ENCODE measurements around the gene DMD.

DMD gene

GRCh38 chrX:31074522-31074921 is 2136.8 kb downstream of the DMD start:
- FAIRE-seq = no peak
- DNase-seq (ENCODE audit: insufficient read length, low spot score) = no peak
- no peak for TF ChIP-seq CTCF (IDR thresholded peaks at IDR 0.05; ENCODE audit: insufficient read depth, missing control alignments)

- no peak for FAIRE-seq
- TF ChIP-seq CTCF (IDR thresholded peaks at IDR 0.05; ENCODE audit: insufficient read depth, missing control alignments) = no peak
- DNase-seq (ENCODE audit: insufficient read length, low spot score) = no peak
These were observed 2139.6 kb downstream of the DMD start, which contains the start of gene FTHL17 for GRCh38 chrX:31071725-31072124. Gene FTHL17 (minus strand): TSS chrX:31072041. CDS start chrX:31071953, 88 bp downstream.

- DNase-seq (ENCODE audit: insufficient read length, low spot score) (no peak), FAIRE-seq (no peak)
- no peak for TF ChIP-seq CTCF (IDR thresholded peaks at IDR 0.05; ENCODE audit: insufficient read depth, missing control alignments)
These were observed 2140.1 kb downstream of the DMD start for GRCh38 chrX:31071262-31071661.

- FAIRE-seq = no peak
- no peak for DNase-seq (ENCODE audit: insufficient read length, low spot score)
- no peak for TF ChIP-seq CTCF (IDR thresholded peaks at IDR 0.05; ENCODE audit: insufficient read depth, missing control alignments)
These were observed 2141.3 kb downstream of the DMD start for GRCh38 chrX:31070057-31070468.

Data from D721Med (cell line).